HG03095 (cell line): ENCODE data around the gene EIF3A.
"Not testable (repeated sequence)": the region's sequence is repeated elsewhere in the genome, so short reads cannot be mapped to it uniquely, and the experiment has no call there.

Source experiments
- ATAC-seq: cut with Tn5 transposase; IDR thresholded peaks from one replicate; pipeline ENCODE4 v1.9.1; 2021; ENCODE audit warnings: moderate library complexity; ENCODE audit not compliant: unreplicated experiment

The EIF3A gene, protein sequence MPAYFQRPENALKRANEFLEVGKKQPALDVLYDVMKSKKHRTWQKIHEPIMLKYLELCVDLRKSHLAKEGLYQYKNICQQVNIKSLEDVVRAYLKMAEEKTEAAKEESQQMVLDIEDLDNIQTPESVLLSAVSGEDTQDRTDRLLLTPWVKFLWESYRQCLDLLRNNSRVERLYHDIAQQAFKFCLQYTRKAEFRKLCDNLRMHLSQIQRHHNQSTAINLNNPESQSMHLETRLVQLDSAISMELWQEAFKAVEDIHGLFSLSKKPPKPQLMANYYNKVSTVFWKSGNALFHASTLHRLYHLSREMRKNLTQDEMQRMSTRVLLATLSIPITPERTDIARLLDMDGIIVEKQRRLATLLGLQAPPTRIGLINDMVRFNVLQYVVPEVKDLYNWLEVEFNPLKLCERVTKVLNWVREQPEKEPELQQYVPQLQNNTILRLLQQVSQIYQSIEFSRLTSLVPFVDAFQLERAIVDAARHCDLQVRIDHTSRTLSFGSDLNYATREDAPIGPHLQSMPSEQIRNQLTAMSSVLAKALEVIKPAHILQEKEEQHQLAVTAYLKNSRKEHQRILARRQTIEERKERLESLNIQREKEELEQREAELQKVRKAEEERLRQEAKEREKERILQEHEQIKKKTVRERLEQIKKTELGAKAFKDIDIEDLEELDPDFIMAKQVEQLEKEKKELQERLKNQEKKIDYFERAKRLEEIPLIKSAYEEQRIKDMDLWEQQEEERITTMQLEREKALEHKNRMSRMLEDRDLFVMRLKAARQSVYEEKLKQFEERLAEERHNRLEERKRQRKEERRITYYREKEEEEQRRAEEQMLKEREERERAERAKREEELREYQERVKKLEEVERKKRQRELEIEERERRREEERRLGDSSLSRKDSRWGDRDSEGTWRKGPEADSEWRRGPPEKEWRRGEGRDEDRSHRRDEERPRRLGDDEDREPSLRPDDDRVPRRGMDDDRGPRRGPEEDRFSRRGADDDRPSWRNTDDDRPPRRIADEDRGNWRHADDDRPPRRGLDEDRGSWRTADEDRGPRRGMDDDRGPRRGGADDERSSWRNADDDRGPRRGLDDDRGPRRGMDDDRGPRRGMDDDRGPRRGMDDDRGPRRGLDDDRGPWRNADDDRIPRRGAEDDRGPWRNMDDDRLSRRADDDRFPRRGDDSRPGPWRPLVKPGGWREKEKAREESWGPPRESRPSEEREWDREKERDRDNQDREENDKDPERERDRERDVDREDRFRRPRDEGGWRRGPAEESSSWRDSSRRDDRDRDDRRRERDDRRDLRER (N-terminal part only)

DNA sequence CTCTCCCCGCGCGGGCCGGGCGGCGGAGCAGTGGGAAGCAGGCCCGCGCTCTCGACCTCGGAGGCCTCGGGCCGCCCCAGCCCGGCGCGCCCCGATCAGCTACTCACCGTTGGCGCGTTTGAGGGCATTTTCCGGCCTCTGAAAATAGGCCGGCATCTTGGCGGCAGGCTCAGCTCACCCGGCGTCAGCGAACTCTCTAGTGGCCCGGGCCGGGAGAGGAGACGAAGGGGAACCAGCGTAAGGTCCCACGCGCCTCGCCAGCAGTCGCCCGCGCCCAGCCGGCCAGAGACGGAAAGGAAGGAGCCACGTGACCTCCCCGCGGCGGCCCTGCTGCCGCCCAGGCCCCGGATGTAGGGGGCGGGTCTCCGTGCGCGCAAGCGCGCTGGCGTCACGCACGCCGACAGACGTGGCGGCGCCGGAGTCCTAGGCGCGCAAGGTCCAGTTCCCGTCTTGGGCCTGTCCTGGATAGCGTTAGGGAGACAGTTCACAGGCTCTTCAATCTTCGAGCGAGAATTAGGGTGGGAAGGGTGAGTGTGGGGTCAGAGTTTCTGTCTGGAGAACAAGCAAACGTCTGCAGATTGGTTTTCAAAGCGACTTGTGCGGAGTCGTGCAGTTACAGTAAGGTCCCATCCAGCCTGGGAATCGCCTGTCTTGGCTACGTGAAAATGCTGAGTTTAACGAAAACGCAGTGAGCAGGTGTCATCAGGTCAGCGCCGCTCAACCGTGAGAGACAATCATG lies at the start of gene EIF3A:
EIF3A (minus strand) TSS at position 297 of the 739 bp plus-strand sequence; CDS start at position 156, 141 bp downstream.
- ATAC-seq: peak; percentile 74

GRCh38 chr10:119129721-119130120 lies 49.1 kb upstream of the EIF3A start:
- no peak for ATAC-seq

- ATAC-seq: no peak
Observed at GRCh38 chr10:119125942-119126341, 45.3 kb upstream of the EIF3A start.

DNA sequence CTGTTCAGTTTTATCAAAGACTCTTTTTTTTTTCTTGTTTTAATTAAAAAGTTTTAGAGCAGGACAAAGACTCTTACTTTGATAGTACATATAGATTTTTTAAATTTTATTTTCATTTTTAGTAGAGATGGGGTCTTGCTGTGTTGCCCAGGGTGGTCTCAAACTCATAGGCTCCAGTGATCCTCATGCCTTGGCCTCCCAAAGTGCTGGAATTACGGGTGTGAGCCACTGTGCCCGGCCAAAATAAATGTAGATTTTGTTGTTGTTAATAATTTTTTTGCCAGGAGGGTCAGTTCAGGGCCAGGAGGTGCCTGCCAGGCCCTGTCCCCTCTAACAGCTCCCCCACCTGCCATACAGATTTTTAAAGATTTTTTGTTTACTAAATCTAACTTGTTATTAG lies 40.3 kb upstream of the EIF3A start:
- no peak for ATAC-seq

DNA sequence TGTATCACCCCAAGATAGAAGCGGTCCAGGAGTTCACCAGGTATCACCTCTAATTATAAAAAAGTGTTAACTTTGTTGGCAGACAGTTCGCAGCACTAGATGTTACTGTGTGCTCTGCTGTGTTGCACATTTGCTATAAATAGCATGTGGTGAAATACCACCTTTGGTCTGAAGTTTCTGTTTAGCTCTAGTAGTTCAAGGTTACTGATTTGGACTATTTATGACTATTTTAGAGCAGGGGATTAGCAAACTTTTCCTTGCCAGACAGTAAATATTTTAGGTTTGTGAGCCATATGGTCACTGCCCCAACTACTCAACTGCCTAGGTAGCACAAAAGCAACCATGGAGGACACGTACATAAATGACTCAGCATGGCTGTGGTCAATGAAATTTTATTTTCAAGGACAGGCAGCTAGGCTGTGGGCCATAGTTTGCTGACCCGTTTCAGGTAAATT lies 39.8 kb upstream of the EIF3A start:
- peak; percentile 89 for ATAC-seq

DNA sequence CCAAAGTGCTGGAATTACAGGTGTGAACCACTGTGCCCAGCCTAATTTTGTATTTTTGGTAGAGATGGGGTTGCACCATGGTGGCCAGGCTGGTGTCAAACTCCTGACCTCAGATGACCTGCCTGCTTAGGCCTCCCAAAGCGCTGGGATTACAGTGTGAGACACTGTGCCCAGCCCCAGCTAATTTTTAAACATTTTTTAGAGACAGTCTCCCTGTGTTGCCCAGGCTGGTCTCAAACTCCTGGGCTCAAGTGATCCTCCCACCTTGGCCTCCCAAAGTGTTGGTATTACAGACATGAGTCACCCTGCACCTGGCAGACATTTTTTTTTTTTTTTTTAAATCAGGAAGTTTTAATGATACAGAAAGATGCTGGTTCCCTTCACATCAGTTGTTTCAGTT lies 38.8 kb upstream of the EIF3A start:
- ATAC-seq: no peak

DNA sequence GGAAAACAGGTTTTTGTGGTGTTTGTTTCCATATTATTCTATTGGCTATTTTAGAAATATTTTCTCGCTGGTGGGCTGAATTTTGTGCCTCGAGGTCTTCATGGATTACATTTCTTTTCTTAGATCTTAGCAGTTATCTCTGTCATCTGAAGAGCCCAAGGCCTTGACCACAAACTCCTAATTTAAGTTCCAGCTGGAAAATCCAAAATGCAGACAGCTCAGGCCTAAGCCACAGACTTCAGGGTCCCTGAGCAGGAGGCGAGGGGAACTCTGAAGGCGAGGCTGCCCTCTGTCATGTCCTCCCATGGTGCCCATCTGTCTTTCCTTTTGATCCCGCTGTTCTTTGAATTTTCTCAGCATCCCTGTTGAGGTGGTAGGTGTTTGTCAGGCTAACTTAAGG lies 37.6 kb upstream of the EIF3A start:
- ATAC-seq: no peak

- ATAC-seq: no peak
Observed at GRCh38 chr10:119116326-119116951, 35.8 kb upstream of the EIF3A start.

DNA sequence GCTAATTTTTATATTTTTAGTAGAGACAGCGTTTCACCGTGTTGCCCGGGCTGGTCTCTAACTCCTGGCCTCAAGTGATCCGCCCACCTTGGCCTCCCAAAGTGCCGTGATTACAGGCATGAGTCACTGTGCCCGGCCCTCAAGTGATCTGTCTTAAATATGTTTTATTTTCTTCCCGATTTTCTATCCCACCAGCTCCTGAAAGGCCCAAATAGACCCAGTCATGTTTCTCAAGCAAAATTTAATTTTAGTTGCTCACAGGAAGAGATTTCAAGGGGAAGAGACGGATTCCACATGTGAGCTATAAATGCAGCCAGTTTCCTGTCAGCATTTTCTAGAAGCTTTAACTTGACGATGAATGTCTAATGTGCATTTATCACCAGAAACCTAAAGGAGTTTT lies 35.3 kb upstream of the EIF3A start:
- ATAC-seq: no peak

- no peak for ATAC-seq
Observed at GRCh38 chr10:119113751-119114732, 33.4 kb upstream of the EIF3A start.

GRCh38 chr10:119112056-119112455 lies 31.4 kb upstream of the EIF3A start:
- no peak for ATAC-seq

DNA sequence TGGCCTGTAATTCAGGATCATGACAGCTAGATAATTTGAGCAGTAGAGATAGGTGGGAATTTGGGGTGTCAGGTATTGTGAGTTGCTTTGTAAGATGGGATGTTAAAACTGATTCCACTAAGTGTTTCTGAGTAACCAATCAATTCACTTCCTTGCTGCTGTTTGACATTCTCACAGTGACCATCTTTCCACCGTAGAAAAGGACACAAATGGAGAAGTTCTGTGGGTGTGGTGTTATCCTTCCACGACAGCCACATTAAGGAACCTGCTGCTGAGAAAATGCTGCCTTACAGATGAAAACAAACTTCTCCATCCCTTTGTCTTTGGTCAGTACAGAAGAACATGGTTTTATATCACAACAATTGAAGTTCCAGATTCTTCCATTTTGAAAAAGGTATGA lies 27.2 kb upstream of the EIF3A start:
- ATAC-seq: not testable (repeated sequence)

DNA sequence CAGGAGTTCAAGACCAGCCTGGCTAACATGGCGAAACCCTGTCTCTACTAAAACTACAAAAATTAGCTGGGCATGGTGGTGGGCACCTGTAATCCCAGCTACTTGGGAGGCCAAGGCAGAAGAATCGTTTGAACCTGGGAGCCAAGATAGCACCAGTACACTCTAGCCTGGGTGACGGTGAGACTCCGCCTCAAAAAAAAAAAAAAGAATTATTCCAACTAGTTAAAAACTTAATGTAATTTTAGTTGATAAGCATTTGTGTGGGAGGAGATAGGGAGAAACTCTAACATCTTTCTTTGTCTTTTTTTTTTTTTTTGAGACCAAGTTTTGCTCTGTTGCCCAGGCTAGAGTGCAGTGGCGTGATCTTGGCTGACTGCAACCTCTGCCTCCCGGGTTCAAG lies 26.5 kb upstream of the EIF3A start:
- not testable (repeated sequence) for ATAC-seq

DNA sequence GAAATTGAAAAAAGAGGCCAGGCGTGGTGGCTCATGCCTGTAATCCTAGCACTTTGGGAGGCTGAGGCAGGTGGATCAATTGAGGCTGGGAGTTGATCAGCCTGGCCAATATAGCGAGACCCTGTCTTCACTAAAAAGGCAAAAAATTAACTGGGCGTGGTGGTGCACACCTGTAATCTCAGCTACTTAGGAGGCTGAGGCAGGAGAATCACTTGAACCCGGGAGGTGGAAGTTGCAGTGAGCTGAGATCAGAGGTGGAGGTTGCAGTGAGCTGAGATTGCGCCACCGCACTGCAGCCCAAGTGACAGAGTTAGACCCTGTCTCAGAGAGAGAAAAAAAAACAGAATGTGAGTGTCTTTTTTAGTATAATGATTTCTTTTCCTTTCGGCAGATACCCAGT lies 25.3 kb upstream of the EIF3A start:
- not testable (repeated sequence) for ATAC-seq

- ATAC-seq: no peak
Observed at GRCh38 chr10:119105155-119105554, 24.5 kb upstream of the EIF3A start.

DNA sequence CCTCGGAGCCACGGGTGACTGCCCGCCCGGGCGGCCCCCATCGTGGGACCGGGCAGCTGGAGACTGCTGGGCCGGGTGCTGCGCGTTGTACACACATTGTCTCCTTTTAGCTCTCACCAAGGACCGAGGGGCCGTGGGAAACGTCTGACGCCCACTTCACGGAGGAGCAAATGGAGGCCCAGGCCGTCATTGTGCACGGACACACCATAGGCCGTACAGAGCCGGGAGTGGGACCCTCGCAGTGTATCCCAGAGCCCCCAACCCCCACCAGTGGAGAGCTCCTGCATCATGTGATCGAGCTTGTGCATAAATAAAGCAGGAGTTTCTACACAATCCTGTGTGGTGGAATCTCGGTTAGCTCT lies 24.0 kb upstream of the EIF3A start:
- ATAC-seq: no peak

DNA sequence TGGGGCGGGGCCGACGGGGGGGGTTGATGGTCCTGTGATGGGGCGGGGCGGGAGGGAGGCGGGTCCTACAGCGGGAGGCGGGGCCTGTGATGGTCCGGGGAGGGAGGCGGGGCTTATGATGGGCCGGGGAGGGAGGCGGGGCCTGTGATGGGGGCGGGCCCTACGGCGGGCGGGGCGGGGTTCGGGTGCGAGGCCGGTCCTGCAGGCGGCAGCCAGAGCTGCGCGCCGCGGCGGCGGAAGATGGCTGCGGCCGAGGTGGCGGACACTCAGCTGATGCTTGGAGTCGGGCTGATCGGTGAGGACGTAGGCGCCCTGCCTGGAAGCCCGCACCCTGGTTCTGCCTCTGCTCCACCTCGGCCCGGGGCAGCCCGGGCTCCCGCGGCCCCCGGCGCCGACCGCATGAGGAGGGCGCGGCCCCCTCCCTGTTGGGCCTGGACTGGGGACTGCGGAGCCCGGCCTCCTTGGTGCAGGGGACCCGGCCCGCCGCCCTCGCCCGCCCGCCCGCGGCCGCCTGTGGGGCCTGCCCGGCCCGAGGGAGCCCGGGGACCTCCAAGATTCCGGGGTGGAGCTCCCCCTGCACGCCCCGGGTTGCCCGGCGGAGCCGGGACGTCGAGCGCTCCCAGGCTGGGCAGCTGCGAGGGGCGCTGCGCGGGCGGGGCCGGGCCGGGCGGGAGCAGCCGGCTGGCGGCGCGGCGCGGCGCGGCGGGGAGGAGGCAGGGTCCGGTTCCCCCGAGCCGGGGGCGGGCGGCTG lies 23.5 kb upstream of the EIF3A start, which contains the start of gene DENND10:
DENND10 (plus strand) TSS at position 211 of the 751 bp plus-strand sequence; CDS start at position 241, 30 bp downstream.
- peak; percentile 76 for ATAC-seq
